H1 (cell line): ENCODE data around the gene ADD1. TPM values are rescaled to one million over a fixed set of nuclear protein-coding genes. Genes with fewer than 3 reads are reported as not detected.

ENCODE experiments used
- CHD1 ChIP-seq: IDR thresholded peaks from 2 replicates; pipeline ENCODE4 v1.6.1; 2012; ENCODE audit warnings: low read depth, low read length, improper control_type of control experiment
- GABPA ChIP-seq: IDR thresholded peaks from 2 replicates; pipeline ENCODE4 v1.6.1; 2011; ENCODE audit warnings: mild to moderate bottlenecking, low read length, moderate library complexity, borderline replicate concordance; ENCODE audit not compliant: insufficient read depth
- POU5F1 ChIP-seq: IDR thresholded peaks from 2 replicates; pipeline ENCODE4 v1.6.1; 2011; ENCODE audit warnings: low read depth, mild to moderate bottlenecking, low read length, moderate library complexity
- RAD21 ChIP-seq, 2 experiments: IDR thresholded peaks in 1 of 2; conservative IDR thresholded peaks in 1 of 2; 2 replicates each; pipeline ENCODE4 v1.6.1; 2011; ENCODE audit warnings: low read depth in 2 of 2, low read length in 2 of 2, improper control_type of control experiment in 1 of 2, inconsistent platforms in 1 of 2, mild to moderate bottlenecking in 1 of 2, moderate library complexity in 1 of 2
- RNF2 ChIP-seq: fragments of 200-900, 300-1000 bp; sonication (generic); IDR thresholded peaks from 2 replicates; pipeline ENCODE4 v1.7.1; 2016; ENCODE audit warnings: borderline replicate concordance, low read depth, mild to moderate bottlenecking, antibody characterized with exemption, low read length; ENCODE audit not compliant: poor library complexity, severe bottlenecking; ENCODE audit errors: missing control alignments
- SP4 ChIP-seq: IDR thresholded peaks from 2 replicates; pipeline ENCODE4 v1.6.1; 2012; ENCODE audit warnings: low read length, inconsistent platforms
- YY1 ChIP-seq: IDR thresholded peaks from 2 replicates; pipeline ENCODE4 v1.6.1; 2011; ENCODE audit warnings: low read depth, mild to moderate bottlenecking, low read length
- polyA plus RNA-seq, 7 experiments: library from polyadenylated mRNA; depleted of rRNA in 3 of 7; stranded (reverse) in 5 of 7; unstranded in 2 of 7; fragments of >200 nt in 5 of 7; fragments of 200-250 nt in 2 of 7; gene quantifications; 1 replicate in 5 of 7; 2 replicates in 1 of 7; 4 replicates in 1 of 7; pipeline versions ENCODE4 v1.2.1 to v1.2.3, GENCODE V29; 2011 to 2013; ENCODE audit warnings: missing spikeins in 2 of 7, mixed read lengths in 2 of 7
- total RNA-seq: library from RNA; stranded (reverse); fragmentation: NEBNext Ultra II Directional; extraction: Animal tissue kit (Norgen Biotek cat#: 25700); gene quantifications from 2 replicates; pipeline ENCODE4 v1.2.1, GENCODE V29; 2021

ADD1 gene
- total and polyA plus RNA-seq, 2 of the 8 experiments (the other 6 are each of a cell fraction or from before 2014, with no cell fraction given) = 113 to 143 TPM

- TF ChIP-seq RNF2 = no peak
- no peak for TF ChIP-seq GABPA
- TF ChIP-seq SP4 = no peak
- no peak for TF ChIP-seq POU5F1
- TF ChIP-seq RAD21 (IDR thresholded peaks at IDR 0.05 in 1 of 2, conservative IDR thresholded peaks at IDR 0.05 in 1 of 2; ENCODE audit: low read depth in 2 of 2, low read length in 2 of 2) = no peak
- no peak for TF ChIP-seq CHD1
- no peak for TF ChIP-seq YY1
Observed at GRCh38 chr4:2924765-2925301, 81.2 kb downstream of the ADD1 start (continued).
